SK-N-SH (cell line): ENCODE results near the gene CCDC50. TPM values are rescaled to one million over a fixed set of nuclear protein-coding genes. Genes with fewer than 3 reads are reported as not detected.
A peak's percentile ranks its signal among the peaks of the same experiment; 100 is the strongest.

ENCODE experiments used
- CTCF ChIA-PET: fragments of 300-600, 350-600 bp; formaldehyde crosslinking; extraction: SDS; loops from one replicate; lab custom pipeline; 2021; lab: Yijun Ruan, JAX
- POLR2A ChIA-PET: fragments of 350-600 bp; sonication (Branson Sonifier 250); formaldehyde crosslinking; extraction: SDS; loops from one replicate; lab custom pipeline; 2020; ENCODE audit warnings: antibody characterized with exemption, inconsistent platforms; lab: Yijun Ruan, JAX
- DNase-seq: peaks from one replicate; pipeline ENCODE4 v3.0.0; 2012
- H2AFZ ChIP-seq: fragments of 200-600 bp; sonication (generic); 2 replicates; pipeline ENCODE4 v1.8.1; 2016; ENCODE audit warnings: antibody characterized with exemption, mild to moderate bottlenecking, low read depth
- H3F3A ChIP-seq: fragments of 200-600 bp; sonication (generic); replicated peaks from 2 replicates; pipeline ENCODE3; 2016; ENCODE audit warnings: antibody characterized with exemption, mild to moderate bottlenecking; ENCODE audit not compliant: insufficient read depth
- H3K27ac ChIP-seq, 2 experiments: fragments of 200-500 bp in 1 of 2; fragments of 200-600 bp in 1 of 2; sonication (Bioruptor generic) in 1 of 2; sonication (generic), shearing (Covaris generic) in 1 of 2; 2 replicates each; pipeline versions ENCODE4 v1.5.1 to v1.6.1; 2014 to 2016; ENCODE audit warnings: low read depth in 2 of 2, inconsistent platforms in 1 of 2, low read length in 1 of 2, mild to moderate bottlenecking in 1 of 2, mixed read lengths in 1 of 2
- H3K27me3 ChIP-seq: fragments of 200-600 bp; sonication (generic), shearing (Covaris generic); 2 replicates; pipeline ENCODE4 v1.6.1; 2016; ENCODE audit warnings: mixed run types; ENCODE audit not compliant: insufficient read depth
- H3K36me3 ChIP-seq, 2 experiments: fragments of 200-500 bp in 1 of 2; fragments of 200-600 bp in 1 of 2; sonication (Bioruptor generic) in 1 of 2; sonication (generic) in 1 of 2; replicated peaks in 1 of 2; 2 replicates each; pipeline versions ENCODE3 to v1.5.1; 2014 to 2016; ENCODE audit warnings: low read length in 1 of 2, mild to moderate bottlenecking in 1 of 2; ENCODE audit not compliant: insufficient read depth in 2 of 2, control insufficient read depth in 1 of 2
- H3K4me1 ChIP-seq, 2 experiments: fragments of 200-500 bp in 1 of 2; fragments of 200-600 bp in 1 of 2; sonication (Bioruptor generic) in 1 of 2; sonication (generic), shearing (Covaris generic) in 1 of 2; 2 replicates each; pipeline versions ENCODE4 v1.5.1 to v1.6.1; 2014 to 2016; ENCODE audit warnings: low read depth in 1 of 2, low read length in 1 of 2, mixed run types in 1 of 2; ENCODE audit not compliant: insufficient read depth in 2 of 2, control insufficient read depth in 1 of 2
- H3K4me2 ChIP-seq: fragments of 200-600 bp; sonication (generic), shearing (Covaris generic); 2 replicates; pipeline ENCODE4 v1.6.1; 2017; ENCODE audit warnings: mixed run types
- H3K4me3 ChIP-seq, 2 experiments: fragments of 200-500 bp in 1 of 2; fragments of 200-600 bp in 1 of 2; sonication (Bioruptor generic) in 1 of 2; sonication (generic), shearing (Covaris generic) in 1 of 2; 2 replicates each; pipeline versions ENCODE4 v1.5.1 to v1.8.1; 2014 to 2016; ENCODE audit warnings: low read depth in 2 of 2, inconsistent platforms in 1 of 2, low read length in 1 of 2, mild to moderate bottlenecking in 1 of 2, mixed read lengths in 1 of 2, moderate library complexity in 1 of 2
- H3K79me2 ChIP-seq: fragments of 200-600 bp; sonication (generic); 2 replicates; pipeline ENCODE4 v1.8.1; 2017; ENCODE audit warnings: mild to moderate bottlenecking; ENCODE audit not compliant: insufficient read depth
- H3K9ac ChIP-seq: fragments of 200-600 bp; sonication (generic); 2 replicates; pipeline ENCODE4 v1.6.1; 2017; ENCODE audit warnings: mixed run types
- H3K9me2 ChIP-seq: fragments of 200-600 bp; sonication (generic); 2 replicates; pipeline ENCODE4 v1.6.1; 2017; ENCODE audit warnings: mixed run types
- H3K9me3 ChIP-seq: fragments of 200-600 bp; sonication (generic); 2 replicates; pipeline ENCODE4 v1.6.1; 2017; ENCODE audit warnings: mixed run types, mild to moderate bottlenecking, moderate library complexity
- H4K20me1 ChIP-seq: fragments of 200-600 bp; sonication (generic); 2 replicates; pipeline ENCODE4 v1.6.1; 2017; ENCODE audit warnings: mild to moderate bottlenecking, mixed run types; ENCODE audit not compliant: insufficient read depth
- EP300 ChIP-seq, 2 experiments: IDR thresholded peaks; 2 replicates each; pipeline versions ENCODE4 v1.4.0 to v1.6.1; 2012; ENCODE audit warnings: borderline replicate concordance in 1 of 2, low read depth in 1 of 2, low read length in 1 of 2
- FOXJ3 ChIP-seq: sonication (generic); formaldehyde crosslinking; IDR thresholded peaks from 2 replicates; pipeline ENCODE4 v1.5.1; 2020; ENCODE audit warnings: mild to moderate bottlenecking, missing genetic modification reagents
- JUND ChIP-seq: IDR thresholded peaks from 2 replicates; pipeline ENCODE4 v1.4.0; 2012
- MEF2A ChIP-seq: IDR thresholded peaks from 2 replicates; pipeline ENCODE4 v1.4.0; 2012; ENCODE audit warnings: low read depth, borderline replicate concordance
- MXI1 ChIP-seq: IDR thresholded peaks from 2 replicates; pipeline ENCODE4 v1.6.1; 2012; ENCODE audit warnings: mild to moderate bottlenecking, low read depth, low read length, improper control_type of control experiment
- NFIC ChIP-seq: IDR thresholded peaks from 2 replicates; pipeline ENCODE4 v1.4.0; 2012; ENCODE audit warnings: borderline replicate concordance
- NRF1 ChIP-seq: IDR thresholded peaks from 2 replicates; pipeline ENCODE4 v1.6.1; 2012; ENCODE audit warnings: low read depth, mild to moderate bottlenecking, low read length
- RCOR1 ChIP-seq: fragments of 150-350 bp; IDR thresholded peaks from 2 replicates; pipeline ENCODE4 v1.6.1; 2017; ENCODE audit warnings: antibody characterized with exemption, low read length
- RFX5 ChIP-seq: IDR thresholded peaks from 2 replicates; pipeline ENCODE4 v1.6.1; 2012; ENCODE audit warnings: mild to moderate bottlenecking, improper control_type of control experiment, low read length
- RXRA ChIP-seq: IDR thresholded peaks from 2 replicates; pipeline ENCODE4 v1.4.0; 2012; ENCODE audit warnings: low read depth, mild to moderate bottlenecking, borderline replicate concordance
- SIN3A ChIP-seq: IDR thresholded peaks from 2 replicates; pipeline ENCODE4 v1.6.1; 2012; ENCODE audit warnings: low read depth, mild to moderate bottlenecking, low read length, moderate library complexity, borderline replicate concordance
- SMC3 ChIP-seq: IDR thresholded peaks from 2 replicates; pipeline ENCODE4 v1.6.1; 2012; ENCODE audit warnings: low read depth, low read length, improper control_type of control experiment
- YY1 ChIP-seq: IDR thresholded peaks from 2 replicates; pipeline ENCODE4 v1.4.0; 2012; ENCODE audit warnings: low read depth, mild to moderate bottlenecking
- WGBS: methylation state at CpG from one replicate; pipeline ENCODE4 v1.1.6; 2017; ENCODE audit warnings: low lambda C conversion rate; 5-methylcytosine and 5-hydroxymethylcytosine counted together
- polyA plus RNA-seq, 3 experiments: library from polyadenylated mRNA; depleted of rRNA; stranded (reverse); fragments of >200 nt; gene quantifications; 2 replicates each; pipeline ENCODE4 v1.2.3, GENCODE V29; 2012
- TF ChIP-seq, protein P1 (sequence below): IDR thresholded peaks from 2 replicates; pipeline ENCODE4 v1.4.0; 2012; ENCODE audit warnings: low read depth, borderline replicate concordance
- TF ChIP-seq, protein P2 (sequence below): IDR thresholded peaks from 2 replicates; pipeline ENCODE4 v1.6.1; 2012; ENCODE audit warnings: mild to moderate bottlenecking, low read depth, low read length, moderate library complexity
- TF ChIP-seq, protein P3 (sequence below): IDR thresholded peaks from 2 replicates; pipeline ENCODE4 v1.4.0; 2012; ENCODE audit warnings: low read depth, borderline replicate concordance
- TF ChIP-seq, protein P4 (sequence below): IDR thresholded peaks from 2 replicates; pipeline ENCODE4 v1.4.0; 2012; ENCODE audit warnings: low read depth

CCDC50 gene
- polyA plus RNA-seq, 1 of the 3 experiments (the other 2 are of a cell fraction), result 21.9 TPM

DNA sequence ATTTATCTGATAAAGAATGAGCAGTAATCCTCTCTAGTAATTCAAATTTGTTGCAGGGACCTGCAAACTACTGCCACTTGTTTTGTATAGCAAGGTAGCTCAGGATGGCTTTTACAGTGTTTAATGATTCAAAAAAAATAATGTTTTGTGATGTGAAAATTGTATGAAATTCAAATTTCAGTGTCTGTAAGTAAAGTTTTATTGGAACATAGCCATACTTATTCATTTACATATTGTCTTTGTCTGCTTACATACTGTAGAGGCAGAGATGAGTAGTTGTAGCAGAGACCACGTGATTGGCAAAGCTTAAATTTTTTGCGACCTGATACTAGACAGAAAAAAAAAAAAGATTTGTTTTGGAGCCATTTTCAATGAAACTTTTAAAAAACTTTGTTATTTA, 7.6 kb downstream of the CCDC50 start (continued):
- TF ChIP-seq, protein P1, sequence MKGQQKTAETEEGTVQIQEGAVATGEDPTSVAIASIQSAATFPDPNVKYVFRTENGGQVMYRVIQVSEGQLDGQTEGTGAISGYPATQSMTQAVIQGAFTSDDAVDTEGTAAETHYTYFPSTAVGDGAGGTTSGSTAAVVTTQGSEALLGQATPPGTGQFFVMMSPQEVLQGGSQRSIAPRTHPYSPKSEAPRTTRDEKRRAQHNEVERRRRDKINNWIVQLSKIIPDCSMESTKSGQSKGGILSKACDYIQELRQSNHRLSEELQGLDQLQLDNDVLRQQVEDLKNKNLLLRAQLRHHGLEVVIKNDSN, result no peak

DNA sequence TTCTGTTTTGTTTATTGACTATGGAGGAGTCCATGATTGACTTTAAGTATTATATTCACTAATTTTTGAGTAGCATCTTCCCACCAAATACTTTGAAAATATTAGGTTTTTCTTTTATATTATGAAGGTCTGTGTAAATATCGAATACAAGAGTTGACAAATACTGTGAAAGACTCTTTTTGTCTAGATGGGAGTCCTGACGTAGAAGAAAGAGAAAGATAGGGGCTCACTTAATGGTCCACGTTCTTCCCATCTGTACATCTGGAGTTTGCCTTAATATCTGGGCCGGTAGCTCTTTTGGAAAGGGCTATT, 8.9 kb downstream of the CCDC50 start:
- POLR2A ChIA-PET, result no interaction called here
- Histone ChIP-seq H3K9ac (no peak overlapping the region), H3K4me2 (peak overlapping the region; percentile 48), H3K9me3 (no peaks in the 10 kb centered on the region), H3K79me2 (peaks cover 97% of the 10 kb centered on the region)
- TF ChIP-seq NRF1 (no peak), MXI1 (no peak)
- TF ChIP-seq, protein P1, result no peak
- TF ChIP-seq, protein P2, sequence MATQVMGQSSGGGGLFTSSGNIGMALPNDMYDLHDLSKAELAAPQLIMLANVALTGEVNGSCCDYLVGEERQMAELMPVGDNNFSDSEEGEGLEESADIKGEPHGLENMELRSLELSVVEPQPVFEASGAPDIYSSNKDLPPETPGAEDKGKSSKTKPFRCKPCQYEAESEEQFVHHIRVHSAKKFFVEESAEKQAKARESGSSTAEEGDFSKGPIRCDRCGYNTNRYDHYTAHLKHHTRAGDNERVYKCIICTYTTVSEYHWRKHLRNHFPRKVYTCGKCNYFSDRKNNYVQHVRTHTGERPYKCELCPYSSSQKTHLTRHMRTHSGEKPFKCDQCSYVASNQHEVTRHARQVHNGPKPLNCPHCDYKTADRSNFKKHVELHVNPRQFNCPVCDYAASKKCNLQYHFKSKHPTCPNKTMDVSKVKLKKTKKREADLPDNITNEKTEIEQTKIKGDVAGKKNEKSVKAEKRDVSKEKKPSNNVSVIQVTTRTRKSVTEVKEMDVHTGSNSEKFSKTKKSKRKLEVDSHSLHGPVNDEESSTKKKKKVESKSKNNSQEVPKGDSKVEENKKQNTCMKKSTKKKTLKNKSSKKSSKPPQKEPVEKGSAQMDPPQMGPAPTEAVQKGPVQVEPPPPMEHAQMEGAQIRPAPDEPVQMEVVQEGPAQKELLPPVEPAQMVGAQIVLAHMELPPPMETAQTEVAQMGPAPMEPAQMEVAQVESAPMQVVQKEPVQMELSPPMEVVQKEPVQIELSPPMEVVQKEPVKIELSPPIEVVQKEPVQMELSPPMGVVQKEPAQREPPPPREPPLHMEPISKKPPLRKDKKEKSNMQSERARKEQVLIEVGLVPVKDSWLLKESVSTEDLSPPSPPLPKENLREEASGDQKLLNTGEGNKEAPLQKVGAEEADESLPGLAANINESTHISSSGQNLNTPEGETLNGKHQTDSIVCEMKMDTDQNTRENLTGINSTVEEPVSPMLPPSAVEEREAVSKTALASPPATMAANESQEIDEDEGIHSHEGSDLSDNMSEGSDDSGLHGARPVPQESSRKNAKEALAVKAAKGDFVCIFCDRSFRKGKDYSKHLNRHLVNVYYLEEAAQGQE, result no peak
- TF ChIP-seq, all 33 proteins: peak for 0
- WGBS, result 82% methylated on average over 4 of the region's 4 CpGs
- no peak for DNase-seq
- Histone ChIP-seq H3K9me2 (no peaks in the 10 kb centered on the region), H3K27ac (peak overlapping the region in 1 of 2 experiments; percentile 76; a peak in 2 of 4 replicates), H3K27me3 (no peaks in the 10 kb centered on the region), H4K20me1 (peaks cover 22% of the 10 kb centered on the region), H3F3A (peaks cover 28% of the 10 kb centered on the region), H3K4me1 (peaks cover 0 to 46% of the 10 kb centered on the region in 2 experiments; a peak in 2 of 4 replicates), H3K36me3 (no peaks in the 10 kb centered on the region), H3K4me3 (no peak overlapping the region), H2AFZ (no peak overlapping the region)
- CTCF ChIA-PET, result no interaction called here

DNA sequence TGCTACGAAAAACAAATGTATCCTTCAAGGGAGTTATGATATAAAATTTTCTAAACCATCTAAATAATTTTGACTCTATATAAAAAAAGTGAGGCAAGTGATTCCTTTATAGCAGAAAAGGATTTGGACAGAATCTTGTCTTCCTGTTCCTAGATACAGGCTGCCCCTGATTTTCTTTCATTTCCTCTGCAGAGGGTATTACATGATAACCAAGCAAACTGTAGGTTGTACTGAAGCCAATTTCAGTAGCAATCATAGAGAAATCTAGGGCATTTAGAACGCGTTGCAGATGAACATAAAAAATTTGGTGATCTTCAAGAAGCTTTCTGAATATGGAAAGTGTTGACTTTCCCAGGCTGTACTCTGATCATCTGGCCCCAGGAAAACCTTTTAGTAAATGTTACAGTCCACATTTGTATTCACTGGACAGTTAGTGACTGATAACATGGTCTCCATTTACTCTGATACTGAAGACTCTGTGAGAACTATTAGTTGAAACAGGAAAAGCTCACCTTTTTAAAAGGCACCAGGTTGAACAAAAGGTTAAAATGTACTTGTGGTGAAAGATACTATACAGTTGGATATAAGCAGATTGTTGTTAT, 10.2 kb downstream of the CCDC50 start:
- H3K27ac ChIP-seq, result no peak overlapping the region
- H3K9ac ChIP-seq, result no peak overlapping the region
- no peaks in the 10 kb centered on the region for H3K36me3 ChIP-seq
- CTCF ChIA-PET, result no interaction called here
- peaks cover 32% of the 10 kb centered on the region for H4K20me1 ChIP-seq
- H3K9me3 ChIP-seq, result no peaks in the 10 kb centered on the region
- 96% methylated on average over 3 of the region's 3 CpGs for WGBS
- no peak for DNase-seq
- H3K27me3 ChIP-seq, result no peaks in the 10 kb centered on the region
- no peak overlapping the region for H3K4me3 ChIP-seq
- H2AFZ ChIP-seq, result no peak overlapping the region
- H3K79me2 ChIP-seq, result peaks cover 97% of the 10 kb centered on the region
- H3F3A ChIP-seq, result peaks cover 19% of the 10 kb centered on the region
- no peak overlapping the region for H3K4me2 ChIP-seq
- H3K9me2 ChIP-seq, result no peaks in the 10 kb centered on the region
- POLR2A ChIA-PET, result no interaction called here
- H3K4me1 ChIP-seq, result peaks cover 0 to 39% of the 10 kb centered on the region in 2 experiments; a peak in 2 of 4 replicates
- TF ChIP-seq YY1, result no peak
- TF ChIP-seq RFX5, result no peak
- no peak for TF ChIP-seq RCOR1
- no peak for TF ChIP-seq EP300 (IDR thresholded peaks at IDR 0.05; ENCODE audit: borderline replicate concordance in 1 of 2, low read depth in 1 of 2, low read length in 1 of 2)
- TF ChIP-seq NFIC, result no peak
- no peak for TF ChIP-seq SIN3A
- no peak for TF ChIP-seq MEF2A
- no peak for TF ChIP-seq JUND
- no peak for TF ChIP-seq FOXJ3
- TF ChIP-seq SMC3, result no peak
- TF ChIP-seq, protein P3, sequence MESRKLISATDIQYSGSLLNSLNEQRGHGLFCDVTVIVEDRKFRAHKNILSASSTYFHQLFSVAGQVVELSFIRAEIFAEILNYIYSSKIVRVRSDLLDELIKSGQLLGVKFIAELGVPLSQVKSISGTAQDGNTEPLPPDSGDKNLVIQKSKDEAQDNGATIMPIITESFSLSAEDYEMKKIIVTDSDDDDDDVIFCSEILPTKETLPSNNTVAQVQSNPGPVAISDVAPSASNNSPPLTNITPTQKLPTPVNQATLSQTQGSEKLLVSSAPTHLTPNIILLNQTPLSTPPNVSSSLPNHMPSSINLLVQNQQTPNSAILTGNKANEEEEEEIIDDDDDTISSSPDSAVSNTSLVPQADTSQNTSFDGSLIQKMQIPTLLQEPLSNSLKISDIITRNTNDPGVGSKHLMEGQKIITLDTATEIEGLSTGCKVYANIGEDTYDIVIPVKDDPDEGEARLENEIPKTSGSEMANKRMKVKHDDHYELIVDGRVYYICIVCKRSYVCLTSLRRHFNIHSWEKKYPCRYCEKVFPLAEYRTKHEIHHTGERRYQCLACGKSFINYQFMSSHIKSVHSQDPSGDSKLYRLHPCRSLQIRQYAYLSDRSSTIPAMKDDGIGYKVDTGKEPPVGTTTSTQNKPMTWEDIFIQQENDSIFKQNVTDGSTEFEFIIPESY, result no peak
- TF ChIP-seq, protein P4, sequence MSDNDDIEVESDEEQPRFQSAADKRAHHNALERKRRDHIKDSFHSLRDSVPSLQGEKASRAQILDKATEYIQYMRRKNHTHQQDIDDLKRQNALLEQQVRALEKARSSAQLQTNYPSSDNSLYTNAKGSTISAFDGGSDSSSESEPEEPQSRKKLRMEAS, result no peak
- TF ChIP-seq RXRA, result no peak
- no peak for TF ChIP-seq MXI1
- TF ChIP-seq, protein P1, result no peak
